ENCODE data around the gene PAXX. TPM values are rescaled to one million over a fixed set of nuclear protein-coding genes. Genes with fewer than 3 reads are reported as not detected.

Gene PAXX
- total RNA-seq, 2 experiments from 2014 or later, result 67.0 to 67.8 TPM

DNA sequence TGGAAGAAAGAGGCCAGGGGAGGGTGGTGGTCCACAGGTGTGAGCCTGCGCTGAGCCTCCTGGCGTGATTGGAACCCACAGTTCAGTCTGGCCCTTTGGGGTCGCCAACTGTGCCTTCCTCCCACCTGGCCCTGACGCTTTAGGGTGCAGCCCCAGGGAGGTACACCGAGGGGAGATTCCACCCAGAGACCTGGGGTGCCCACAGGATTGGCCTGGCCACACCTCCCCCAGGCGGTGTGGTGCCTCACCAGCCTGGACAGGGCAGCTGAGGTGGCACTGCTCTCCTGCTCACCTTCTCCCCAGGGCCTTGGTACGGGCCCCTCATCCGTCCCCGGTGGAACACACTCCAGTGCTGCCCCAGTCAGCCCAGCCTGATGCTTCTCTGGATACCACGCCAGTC, 5.1 kb downstream of the PAXX start:
- peak overlapping the region; percentile 70 for H3K4me3 Mint-ChIP-seq
- peaks cover 10% of the 10 kb centered on the region for H3K27me3 Mint-ChIP-seq
- intact Hi-C loops (cut with DNase I, micrococcal nuclease), result no loop called here
- H3K27ac Mint-ChIP-seq, result peak overlapping the region; percentile 87
- H3K27me3 ChIP-seq (ENCODE audit: control insufficient read depth in 1 of 2, insufficient read depth in 2 of 2, low read length in 2 of 2), result peaks cover 0 to 4% of the 10 kb centered on the region in 2 experiments
- ATAC-seq (ENCODE audit: poor library complexity), result no peak
- POLR2A ChIA-PET, result interaction anchor here (1.0 kb wide), 1 partner anchor 244 kb away, joined by 3 read pairs; the partner anchor contains the start of gene TUBB4B
- peaks cover 42% of the 10 kb centered on the region for H3K4me1 Mint-ChIP-seq (ENCODE audit: low read depth)
- TF ChIP-seq, protein P1, sequence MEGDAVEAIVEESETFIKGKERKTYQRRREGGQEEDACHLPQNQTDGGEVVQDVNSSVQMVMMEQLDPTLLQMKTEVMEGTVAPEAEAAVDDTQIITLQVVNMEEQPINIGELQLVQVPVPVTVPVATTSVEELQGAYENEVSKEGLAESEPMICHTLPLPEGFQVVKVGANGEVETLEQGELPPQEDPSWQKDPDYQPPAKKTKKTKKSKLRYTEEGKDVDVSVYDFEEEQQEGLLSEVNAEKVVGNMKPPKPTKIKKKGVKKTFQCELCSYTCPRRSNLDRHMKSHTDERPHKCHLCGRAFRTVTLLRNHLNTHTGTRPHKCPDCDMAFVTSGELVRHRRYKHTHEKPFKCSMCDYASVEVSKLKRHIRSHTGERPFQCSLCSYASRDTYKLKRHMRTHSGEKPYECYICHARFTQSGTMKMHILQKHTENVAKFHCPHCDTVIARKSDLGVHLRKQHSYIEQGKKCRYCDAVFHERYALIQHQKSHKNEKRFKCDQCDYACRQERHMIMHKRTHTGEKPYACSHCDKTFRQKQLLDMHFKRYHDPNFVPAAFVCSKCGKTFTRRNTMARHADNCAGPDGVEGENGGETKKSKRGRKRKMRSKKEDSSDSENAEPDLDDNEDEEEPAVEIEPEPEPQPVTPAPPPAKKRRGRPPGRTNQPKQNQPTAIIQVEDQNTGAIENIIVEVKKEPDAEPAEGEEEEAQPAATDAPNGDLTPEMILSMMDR (IDR thresholded peaks at IDR 0.05), result no peak
- CTCF ChIA-PET, result interaction anchor here (1.8 kb wide), 1 partner anchor 38 kb away, joined by 9 read pairs; no protein-coding TSS in a partner anchor
- H3K9me3 ChIP-seq (ENCODE audit: control insufficient read depth in 1 of 2, insufficient read depth in 1 of 2, low read length in 2 of 2), result no peaks in the 10 kb centered on the region
- peaks cover 81% of the 10 kb centered on the region for H3K4me1 ChIP-seq (ENCODE audit: insufficient read depth, low read length)
- H3K36me3 ChIP-seq (ENCODE audit: insufficient read depth, low read length), result peaks cover 10% of the 10 kb centered on the region
- peak in 1 of 14 experiments; percentile 53 for DNase-seq
- H3K36me3 Mint-ChIP-seq (ENCODE audit: low read depth), result peaks cover 8% of the 10 kb centered on the region
- H3K27ac ChIP-seq (ENCODE audit: low read depth in 1 of 2, low read length in 2 of 2), result peak overlapping the region in 1 of 2 donors; percentile 15
- no peaks in the 10 kb centered on the region for H3K9me3 Mint-ChIP-seq
- peak overlapping the region; percentile 10 for H3K4me3 ChIP-seq (ENCODE audit: low read length)

DNA sequence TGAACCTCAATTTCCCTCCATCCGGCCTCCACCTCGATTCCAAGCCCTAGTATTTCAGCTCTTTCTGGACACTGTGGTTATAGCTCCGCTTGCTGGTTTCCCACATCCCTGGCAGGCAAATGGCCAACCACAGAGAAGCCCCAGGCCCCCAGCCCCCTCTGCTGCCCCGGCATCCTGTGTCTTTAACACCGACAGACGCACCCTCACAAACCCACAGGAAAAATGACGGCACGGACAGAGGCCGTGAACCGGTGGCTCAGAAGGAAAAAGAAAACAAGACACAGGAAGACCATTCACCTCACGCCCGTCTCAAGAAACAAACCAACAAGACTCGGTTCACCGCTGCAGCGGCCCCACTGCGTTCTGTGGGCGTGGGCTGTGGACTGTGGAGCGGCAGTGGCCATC, 5.6 kb downstream of the PAXX start:
- ChIA-PET POLR2A (no interaction called here), CTCF (no interaction called here)
- DNase-seq (peak in 6 of 14 experiments; percentile 20 to 85 (median 50)), ATAC-seq (ENCODE audit: poor library complexity) (peak; percentile 16)
- H3K9me3 Mint-ChIP-seq, result no peaks in the 10 kb centered on the region
- Histone ChIP-seq H3K27ac (ENCODE audit: low read depth in 1 of 2, low read length in 2 of 2) (peak overlapping the region in 1 of 2 donors; percentile 15), H3K4me3 (ENCODE audit: low read length) (peak overlapping the region; percentile 10), H3K27me3 (ENCODE audit: control insufficient read depth in 1 of 2, insufficient read depth in 2 of 2, low read length in 2 of 2) (peaks cover 0 to 4% of the 10 kb centered on the region in 2 experiments), H3K4me1 (ENCODE audit: insufficient read depth, low read length) (peaks cover 77% of the 10 kb centered on the region), H3K36me3 (ENCODE audit: insufficient read depth, low read length) (peaks cover 10% of the 10 kb centered on the region), H3K9me3 (ENCODE audit: control insufficient read depth in 1 of 2, insufficient read depth in 1 of 2, low read length in 2 of 2) (no peaks in the 10 kb centered on the region)
- peaks cover 8% of the 10 kb centered on the region for H3K36me3 Mint-ChIP-seq (ENCODE audit: low read depth)
- intact Hi-C loops (cut with DNase I, micrococcal nuclease), result no loop called here
- H3K4me3 Mint-ChIP-seq, result peak overlapping the region; percentile 70
- peak overlapping the region; percentile 87 for H3K27ac Mint-ChIP-seq
- TF ChIP-seq, protein P1 (IDR thresholded peaks at IDR 0.05), result no peak
- peaks cover 10% of the 10 kb centered on the region for H3K27me3 Mint-ChIP-seq
- peaks cover 39% of the 10 kb centered on the region for H3K4me1 Mint-ChIP-seq (ENCODE audit: low read depth)

DNA sequence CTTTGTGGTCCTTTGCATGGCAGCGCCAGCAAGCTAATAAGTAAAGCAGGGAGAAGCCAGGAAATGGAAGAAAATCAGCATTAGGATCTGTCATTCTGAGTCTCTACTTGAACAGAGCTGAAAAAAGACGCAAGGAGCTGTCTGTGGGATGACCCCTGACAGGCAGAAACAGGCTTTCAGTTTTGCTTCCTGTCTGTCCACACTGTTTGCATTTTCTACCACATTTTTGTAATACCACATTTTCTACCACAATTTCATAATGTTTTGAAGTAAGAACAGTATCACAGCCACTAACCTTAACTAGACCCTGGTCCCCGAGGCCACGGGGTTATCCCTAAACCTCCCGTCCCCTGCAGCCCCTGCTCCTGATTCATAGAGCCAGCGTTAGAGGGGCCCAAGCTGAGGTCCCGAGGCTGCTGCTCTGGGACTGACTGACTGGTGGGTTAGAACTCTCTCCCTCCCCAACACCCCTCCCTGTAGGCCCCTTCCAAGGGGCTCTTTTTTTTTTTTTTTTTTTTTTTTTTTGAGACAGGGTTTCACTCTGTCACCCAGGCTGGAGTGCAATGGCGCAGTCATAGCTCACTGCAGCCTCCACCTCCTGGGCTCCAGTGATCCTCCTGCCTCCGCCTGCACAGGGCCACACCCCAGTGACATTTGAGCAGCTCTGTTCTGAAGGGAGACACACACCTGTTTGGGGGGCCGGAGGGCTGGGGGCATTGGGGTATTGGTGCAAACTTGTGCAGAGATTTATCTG, 8.1 kb downstream of the PAXX start:
- TF ChIP-seq, protein P1 (IDR thresholded peaks at IDR 0.05), result no peak
- H3K4me1 ChIP-seq (ENCODE audit: insufficient read depth, low read length), result peaks cover 57% of the 10 kb centered on the region
- ChIA-PET CTCF (interaction anchor here (0.7 kb wide), 1 partner anchor 35 kb away, joined by 3 read pairs; no protein-coding TSS in a partner anchor), POLR2A (no interaction called here)
- H3K4me3 ChIP-seq (ENCODE audit: low read length), result no peak overlapping the region
- H3K9me3 Mint-ChIP-seq, result no peaks in the 10 kb centered on the region
- H3K4me1 Mint-ChIP-seq (ENCODE audit: low read depth), result peaks cover 28% of the 10 kb centered on the region
- H3K27ac ChIP-seq (ENCODE audit: low read depth in 1 of 2, low read length in 2 of 2), result no peak overlapping the region
- H3K36me3 Mint-ChIP-seq (ENCODE audit: low read depth), result peaks cover 4% of the 10 kb centered on the region
- intact Hi-C loops (cut with DNase I, micrococcal nuclease), result no loop called here
- peak overlapping the region; percentile 53 for H3K27ac Mint-ChIP-seq
- DNase-seq (peak in 3 of 14 experiments; percentile 56 to 70 (median 58)), ATAC-seq (ENCODE audit: poor library complexity) (peak; percentile 31)
- H3K27me3 ChIP-seq (ENCODE audit: control insufficient read depth in 1 of 2, insufficient read depth in 2 of 2, low read length in 2 of 2), result peaks cover 0 to 4% of the 10 kb centered on the region in 2 experiments
- H3K36me3 ChIP-seq (ENCODE audit: insufficient read depth, low read length), result no peaks in the 10 kb centered on the region
- peaks cover 10% of the 10 kb centered on the region for H3K27me3 Mint-ChIP-seq
- peak overlapping the region; percentile 30 for H3K4me3 Mint-ChIP-seq
- H3K9me3 ChIP-seq (ENCODE audit: control insufficient read depth in 1 of 2, insufficient read depth in 1 of 2, low read length in 2 of 2), result no peaks in the 10 kb centered on the region
